ENCODE results near the gene SETBP1.

The SETBP1 gene

GRCh38 chr18:44742718-44743311 lies 62.1 kb downstream of the SETBP1 start:
- Histone ChIP-seq H2BK120ac (ENCODE audit: insufficient read depth, low read length, poor library complexity) (no peak overlapping the region), H3K23ac (ENCODE audit: low read length) (no peak overlapping the region), H3K18ac (ENCODE audit: low read length) (no peak overlapping the region), H3K27me3 (ENCODE audit: insufficient read depth, low read length) (no peaks in the 10 kb centered on the region), H2BK5ac (ENCODE audit: low read depth, low read length, poor library complexity) (no peak overlapping the region), H4K8ac (ENCODE audit: low read depth, low read length) (no peak overlapping the region), H3K27ac (ENCODE audit: low read depth, low read length) (no peak overlapping the region), H4K12ac (ENCODE audit: low read depth, low read length) (no peak overlapping the region), H3K79me1 (ENCODE audit: low read length) (no peaks in the 10 kb centered on the region), H4K91ac (ENCODE audit: low read depth, low read length) (no peak overlapping the region), H3K9ac (ENCODE audit: low read length) (no peak overlapping the region), H3K36me3 (ENCODE audit: control insufficient read depth in 1 of 2, insufficient read depth in 2 of 2, low read length in 2 of 2) (no peaks in the 10 kb centered on the region), H2AFZ (ENCODE audit: insufficient read depth, low read length, poor library complexity) (no peak overlapping the region), H3K14ac (ENCODE audit: low read length) (no peak overlapping the region), H2BK12ac (ENCODE audit: low read length) (no peak overlapping the region), H3K4me2 (ENCODE audit: low read length) (no peak overlapping the region), H2AK5ac (ENCODE audit: low read length) (no peak overlapping the region), H3K9me3 (ENCODE audit: insufficient read depth, low read depth, low read length) (no peaks in the 10 kb centered on the region), H3K4ac (ENCODE audit: low read depth, low read length) (no peak overlapping the region), H3K4me3 (ENCODE audit: low read depth, low read length) (no peak overlapping the region), H3K4me1 (ENCODE audit: control insufficient read depth in 1 of 2, insufficient read depth in 2 of 2, low read length in 2 of 2) (peaks cover 7 to 19% of the 10 kb centered on the region in 2 experiments), H3K79me2 (ENCODE audit: control insufficient read depth, insufficient read depth, low read length, poor library complexity) (no peaks in the 10 kb centered on the region)
- DNase-seq, result no peak
- WGBS (ENCODE audit: extremely low coverage, insufficient coverage, insufficient read length), result no CpG with 5 or more reads among the region's 3 CpGs

GRCh38 chr18:44743631-44744030 lies 62.9 kb downstream of the SETBP1 start:
- WGBS (ENCODE audit: extremely low coverage, insufficient coverage, insufficient read length), result no CpG with 5 or more reads among the region's 2 CpGs
- H3K18ac ChIP-seq (ENCODE audit: low read length), result no peak overlapping the region
- no peak overlapping the region for H2AK5ac ChIP-seq (ENCODE audit: low read length)
- no peak overlapping the region for H3K23ac ChIP-seq (ENCODE audit: low read length)
- H3K4me2 ChIP-seq (ENCODE audit: low read length), result no peak overlapping the region
- H2BK12ac ChIP-seq (ENCODE audit: low read length), result no peak overlapping the region
- H4K91ac ChIP-seq (ENCODE audit: low read depth, low read length), result no peak overlapping the region
- no peaks in the 10 kb centered on the region for H3K27me3 ChIP-seq (ENCODE audit: insufficient read depth, low read length)
- H3K4ac ChIP-seq (ENCODE audit: low read depth, low read length), result no peak overlapping the region
- no peak overlapping the region for H3K14ac ChIP-seq (ENCODE audit: low read length)
- no peak overlapping the region for H3K4me3 ChIP-seq (ENCODE audit: low read depth, low read length)
- H2BK120ac ChIP-seq (ENCODE audit: insufficient read depth, low read length, poor library complexity), result no peak overlapping the region
- H3K27ac ChIP-seq (ENCODE audit: low read depth, low read length), result no peak overlapping the region
- no peak overlapping the region for H4K12ac ChIP-seq (ENCODE audit: low read depth, low read length)
- no peak overlapping the region for H2AFZ ChIP-seq (ENCODE audit: insufficient read depth, low read length, poor library complexity)
- no peaks in the 10 kb centered on the region for H3K36me3 ChIP-seq (ENCODE audit: control insufficient read depth in 1 of 2, insufficient read depth in 2 of 2, low read length in 2 of 2)
- no peak overlapping the region for H3K9ac ChIP-seq (ENCODE audit: low read length)
- DNase-seq, result no peak
- no peak overlapping the region for H4K8ac ChIP-seq (ENCODE audit: low read depth, low read length)
- H2BK5ac ChIP-seq (ENCODE audit: low read depth, low read length, poor library complexity), result no peak overlapping the region
- H3K79me1 ChIP-seq (ENCODE audit: low read length), result no peaks in the 10 kb centered on the region
- no peaks in the 10 kb centered on the region for H3K9me3 ChIP-seq (ENCODE audit: insufficient read depth, low read depth, low read length)
- H3K4me1 ChIP-seq (ENCODE audit: control insufficient read depth in 1 of 2, insufficient read depth in 2 of 2, low read length in 2 of 2), result peaks cover 10 to 25% of the 10 kb centered on the region in 2 experiments
- H3K79me2 ChIP-seq (ENCODE audit: control insufficient read depth, insufficient read depth, low read length, poor library complexity), result no peaks in the 10 kb centered on the region

DNA sequence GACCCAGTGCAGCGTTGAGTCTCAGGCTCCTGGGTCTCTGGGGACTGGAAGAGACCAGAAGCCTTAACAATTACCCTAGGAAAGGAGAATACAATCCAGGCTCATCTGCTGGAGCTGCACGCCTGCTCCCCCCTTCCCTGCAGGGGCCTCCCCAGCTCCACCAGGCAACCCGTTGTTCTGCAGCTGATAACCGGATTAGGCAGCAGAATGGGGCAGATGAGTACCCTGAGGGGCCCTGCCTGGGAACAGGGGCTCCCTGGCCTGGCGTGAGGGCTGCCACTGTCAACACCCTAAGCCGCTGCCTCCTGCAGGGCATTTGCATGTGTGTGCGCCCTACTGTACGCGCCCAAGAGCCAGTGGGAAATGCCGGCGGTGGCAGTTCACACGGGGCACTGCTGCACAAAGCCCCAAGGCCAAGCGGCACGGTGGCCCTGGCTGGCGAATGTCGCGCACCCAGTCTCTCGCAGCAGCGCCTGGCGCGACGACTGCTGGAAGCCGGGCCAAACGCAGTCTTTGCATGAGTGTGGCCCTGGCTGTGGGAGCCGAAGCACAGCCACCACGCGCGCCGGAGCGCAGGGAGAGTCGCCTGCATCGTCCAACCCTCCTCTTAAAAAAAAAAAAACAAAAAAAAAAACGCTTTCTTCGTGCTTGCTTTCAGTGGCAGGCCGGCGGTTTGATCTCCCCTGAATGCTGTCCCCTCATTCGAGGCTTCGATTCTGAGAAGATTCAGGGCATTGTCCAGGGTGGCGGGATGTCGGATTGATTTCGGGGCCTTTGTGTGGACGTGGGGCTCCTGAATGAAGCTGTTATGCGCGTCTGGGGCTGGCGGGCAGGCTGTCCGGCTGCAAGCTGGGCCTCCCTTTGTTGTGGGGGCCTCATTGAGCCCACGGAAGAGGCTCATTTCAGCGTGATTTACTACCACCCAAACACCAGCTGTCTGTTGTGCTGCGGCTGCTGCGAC lies 63.8 kb downstream of the SETBP1 start:
- no peak overlapping the region for H4K8ac ChIP-seq (ENCODE audit: low read depth, low read length)
- no peaks in the 10 kb centered on the region for H3K79me1 ChIP-seq (ENCODE audit: low read length)

GRCh38 chr18:44747157-44747556 lies 66.5 kb downstream of the SETBP1 start:
- no CpG with 5 or more reads among the region's 1 CpG for WGBS (ENCODE audit: extremely low coverage, insufficient coverage, insufficient read length)
- no peak overlapping the region for H3K4me2 ChIP-seq (ENCODE audit: low read length)
- no peak overlapping the region for H2BK5ac ChIP-seq (ENCODE audit: low read depth, low read length, poor library complexity)
- H3K9ac ChIP-seq (ENCODE audit: low read length), result no peak overlapping the region
- no peaks in the 10 kb centered on the region for H3K36me3 ChIP-seq (ENCODE audit: control insufficient read depth in 1 of 2, insufficient read depth in 2 of 2, low read length in 2 of 2)
- H2BK12ac ChIP-seq (ENCODE audit: low read length), result no peak overlapping the region
- no peak overlapping the region for H3K27ac ChIP-seq (ENCODE audit: low read depth, low read length)
- no peak overlapping the region for H4K91ac ChIP-seq (ENCODE audit: low read depth, low read length)
- no peak overlapping the region for H3K18ac ChIP-seq (ENCODE audit: low read length)
- H3K79me1 ChIP-seq (ENCODE audit: low read length), result no peaks in the 10 kb centered on the region
- no peaks in the 10 kb centered on the region for H3K27me3 ChIP-seq (ENCODE audit: insufficient read depth, low read length)
- no peak overlapping the region for H2AFZ ChIP-seq (ENCODE audit: insufficient read depth, low read length, poor library complexity)
- H3K23ac ChIP-seq (ENCODE audit: low read length), result no peak overlapping the region
- peaks cover 12 to 30% of the 10 kb centered on the region in 2 experiments for H3K4me1 ChIP-seq (ENCODE audit: control insufficient read depth in 1 of 2, insufficient read depth in 2 of 2, low read length in 2 of 2)
- no peak overlapping the region for H3K14ac ChIP-seq (ENCODE audit: low read length)
- H3K4ac ChIP-seq (ENCODE audit: low read depth, low read length), result no peak overlapping the region
- H2BK120ac ChIP-seq (ENCODE audit: insufficient read depth, low read length, poor library complexity), result no peak overlapping the region
- no peak for DNase-seq
- H3K9me3 ChIP-seq (ENCODE audit: insufficient read depth, low read depth, low read length), result no peaks in the 10 kb centered on the region
- no peak overlapping the region for H3K4me3 ChIP-seq (ENCODE audit: low read depth, low read length)
- H2AK5ac ChIP-seq (ENCODE audit: low read length), result no peak overlapping the region
- H4K8ac ChIP-seq (ENCODE audit: low read depth, low read length), result no peak overlapping the region
- H4K12ac ChIP-seq (ENCODE audit: low read depth, low read length), result no peak overlapping the region
- no peaks in the 10 kb centered on the region for H3K79me2 ChIP-seq (ENCODE audit: control insufficient read depth, insufficient read depth, low read length, poor library complexity)

More for the DNA sequence above, 63.8 kb downstream of the SETBP1 start:
- Histone ChIP-seq H3K4me1 (ENCODE audit: control insufficient read depth in 1 of 2, insufficient read depth in 2 of 2, low read length in 2 of 2) (peaks cover 12 to 30% of the 10 kb centered on the region in 2 experiments), H3K4ac (ENCODE audit: low read depth, low read length) (no peak overlapping the region), H3K36me3 (ENCODE audit: control insufficient read depth in 1 of 2, insufficient read depth in 2 of 2, low read length in 2 of 2) (no peaks in the 10 kb centered on the region), H3K9ac (ENCODE audit: low read length) (no peak overlapping the region), H3K4me3 (ENCODE audit: low read depth, low read length) (no peak overlapping the region), H2AK5ac (ENCODE audit: low read length) (no peak overlapping the region), H3K14ac (ENCODE audit: low read length) (peak overlapping the region; percentile 18), H3K18ac (ENCODE audit: low read length) (peak overlapping the region; percentile 58), H3K4me2 (ENCODE audit: low read length) (no peak overlapping the region), H2BK120ac (ENCODE audit: insufficient read depth, low read length, poor library complexity) (no peak overlapping the region), H2BK12ac (ENCODE audit: low read length) (no peak overlapping the region), H3K27me3 (ENCODE audit: insufficient read depth, low read length) (no peaks in the 10 kb centered on the region), H2AFZ (ENCODE audit: insufficient read depth, low read length, poor library complexity) (no peak overlapping the region), H2BK5ac (ENCODE audit: low read depth, low read length, poor library complexity) (no peak overlapping the region), H3K27ac (ENCODE audit: low read depth, low read length) (no peak overlapping the region), H3K79me2 (ENCODE audit: control insufficient read depth, insufficient read depth, low read length, poor library complexity) (no peaks in the 10 kb centered on the region), H3K23ac (ENCODE audit: low read length) (no peak overlapping the region), H4K12ac (ENCODE audit: low read depth, low read length) (peak overlapping the region; percentile 3), H4K91ac (ENCODE audit: low read depth, low read length) (no peak overlapping the region), H3K9me3 (ENCODE audit: insufficient read depth, low read depth, low read length) (no peaks in the 10 kb centered on the region)
- no CpG with 5 or more reads among the region's 50 CpGs for WGBS (ENCODE audit: extremely low coverage, insufficient coverage, insufficient read length)
- no peak for DNase-seq
